ENCODE data around the gene TRMT5. TPM values are rescaled to one million over a fixed set of nuclear protein-coding genes. Genes with fewer than 3 reads are reported as not detected.

Gene TRMT5
- total and polyA plus RNA-seq, 9 of the 15 experiments (the other 6 are each of a cell fraction or from before 2014, with no cell fraction given), result 8.4 to 20.0 (median 15.1) TPM

DNA sequence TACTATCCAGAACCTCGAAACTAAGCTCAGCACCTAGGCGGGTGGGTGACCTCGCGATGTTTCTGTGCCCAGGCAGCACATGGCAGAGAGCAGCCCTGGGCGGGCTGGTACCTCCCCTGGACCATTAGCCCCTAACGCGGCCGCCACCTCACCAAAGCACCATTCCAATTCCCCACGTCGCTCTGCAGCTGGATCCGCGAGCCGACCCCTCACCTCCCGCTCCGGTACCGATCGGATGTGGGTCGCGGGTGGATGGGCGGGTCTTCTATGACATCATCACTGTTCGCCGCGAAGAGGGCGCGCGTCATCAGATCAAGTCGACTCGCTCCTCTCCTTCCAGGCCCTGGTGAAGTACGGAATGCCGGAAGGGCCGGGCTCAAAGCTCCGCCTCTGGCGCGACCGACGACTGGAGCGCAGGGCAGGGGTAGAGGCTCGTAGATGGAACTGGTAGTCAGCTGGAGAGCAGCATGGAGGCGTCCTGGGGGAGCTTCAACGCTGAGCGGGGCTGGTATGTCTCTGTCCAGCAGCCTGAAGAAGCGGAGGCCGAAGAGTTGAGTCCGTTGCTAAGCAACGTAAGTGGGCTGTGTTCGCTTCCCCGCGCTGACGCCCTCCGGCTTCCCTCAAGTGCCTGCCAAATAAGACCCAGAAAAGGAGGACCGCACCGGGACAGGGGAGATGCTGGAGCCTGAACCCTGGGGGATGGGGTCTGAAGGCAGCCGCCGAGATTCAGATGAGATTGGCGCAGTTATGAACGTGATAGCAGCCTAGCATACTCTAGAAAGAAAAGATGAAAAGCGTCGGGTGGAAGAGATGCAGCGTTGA lies at the start of gene TRMT5, which contains the start of gene SLC38A6 (continued):
- TF ChIP-seq POLR2AphosphoS5 (IDR thresholded peaks at IDR 0.05; ENCODE audit: control insufficient read depth, insufficient read depth, low read depth, low read length), result peak; percentile 54; the same call in 1 of the 2 replicates
- TF ChIP-seq SMARCB1 (IDR thresholded peaks at IDR 0.05; ENCODE audit: insufficient read length, low read depth), result no peak
- TF ChIP-seq C11orf30 (IDR thresholded peaks at IDR 0.05; ENCODE audit: low read depth), result peak; percentile 88
- TF ChIP-seq SRSF9 (IDR thresholded peaks at IDR 0.05; ENCODE audit: borderline replicate concordance, low read depth, low read length), result no peak
- peak; percentile 75 for TF ChIP-seq SIN3B (IDR thresholded peaks at IDR 0.05; ENCODE audit: low read depth)
- peak; percentile 54; the same call in 1 of the 2 replicates for TF ChIP-seq TAF7 (tag; IDR thresholded peaks at IDR 0.05)
- no peak for TF ChIP-seq ZNF644 (tag; IDR thresholded peaks at IDR 0.05; ENCODE audit: low read depth)
- 0 out of 2 replicates have a peak, but pooled peaks have one; percentile 31 for TF ChIP-seq PML (IDR thresholded peaks at IDR 0.05; ENCODE audit: low read length)
- TF ChIP-seq CC2D1A (IDR thresholded peaks at IDR 0.05), result peak; percentile 72
- TF ChIP-seq, protein P1, sequence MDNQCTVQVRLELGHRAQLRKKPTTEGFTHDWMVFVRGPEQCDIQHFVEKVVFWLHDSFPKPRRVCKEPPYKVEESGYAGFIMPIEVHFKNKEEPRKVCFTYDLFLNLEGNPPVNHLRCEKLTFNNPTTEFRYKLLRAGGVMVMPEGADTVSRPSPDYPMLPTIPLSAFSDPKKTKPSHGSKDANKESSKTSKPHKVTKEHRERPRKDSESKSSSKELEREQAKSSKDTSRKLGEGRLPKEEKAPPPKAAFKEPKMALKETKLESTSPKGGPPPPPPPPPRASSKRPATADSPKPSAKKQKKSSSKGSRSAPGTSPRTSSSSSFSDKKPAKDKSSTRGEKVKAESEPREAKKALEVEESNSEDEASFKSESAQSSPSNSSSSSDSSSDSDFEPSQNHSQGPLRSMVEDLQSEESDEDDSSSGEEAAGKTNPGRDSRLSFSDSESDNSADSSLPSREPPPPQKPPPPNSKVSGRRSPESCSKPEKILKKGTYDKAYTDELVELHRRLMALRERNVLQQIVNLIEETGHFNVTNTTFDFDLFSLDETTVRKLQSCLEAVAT (IDR thresholded peaks at IDR 0.05), result peak in 1 of 2 experiments; percentile 55; a peak in 1 of 4 replicates
- TF ChIP-seq, protein P2, sequence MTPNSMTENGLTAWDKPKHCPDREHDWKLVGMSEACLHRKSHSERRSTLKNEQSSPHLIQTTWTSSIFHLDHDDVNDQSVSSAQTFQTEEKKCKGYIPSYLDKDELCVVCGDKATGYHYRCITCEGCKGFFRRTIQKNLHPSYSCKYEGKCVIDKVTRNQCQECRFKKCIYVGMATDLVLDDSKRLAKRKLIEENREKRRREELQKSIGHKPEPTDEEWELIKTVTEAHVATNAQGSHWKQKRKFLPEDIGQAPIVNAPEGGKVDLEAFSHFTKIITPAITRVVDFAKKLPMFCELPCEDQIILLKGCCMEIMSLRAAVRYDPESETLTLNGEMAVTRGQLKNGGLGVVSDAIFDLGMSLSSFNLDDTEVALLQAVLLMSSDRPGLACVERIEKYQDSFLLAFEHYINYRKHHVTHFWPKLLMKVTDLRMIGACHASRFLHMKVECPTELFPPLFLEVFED (CRISPR knock-in tag; conservative IDR thresholded peaks at IDR 0.05), result 0 out of 2 replicates have a peak, but pooled peaks have one; percentile 14
- peak in 1 of 2 experiments; percentile 57; a peak in 1 of 3 replicates for TF ChIP-seq CBX3 (IDR thresholded peaks at IDR 0.05; ENCODE audit: borderline replicate concordance in 1 of 2, low read length in 2 of 2)
- TF ChIP-seq, protein P3, sequence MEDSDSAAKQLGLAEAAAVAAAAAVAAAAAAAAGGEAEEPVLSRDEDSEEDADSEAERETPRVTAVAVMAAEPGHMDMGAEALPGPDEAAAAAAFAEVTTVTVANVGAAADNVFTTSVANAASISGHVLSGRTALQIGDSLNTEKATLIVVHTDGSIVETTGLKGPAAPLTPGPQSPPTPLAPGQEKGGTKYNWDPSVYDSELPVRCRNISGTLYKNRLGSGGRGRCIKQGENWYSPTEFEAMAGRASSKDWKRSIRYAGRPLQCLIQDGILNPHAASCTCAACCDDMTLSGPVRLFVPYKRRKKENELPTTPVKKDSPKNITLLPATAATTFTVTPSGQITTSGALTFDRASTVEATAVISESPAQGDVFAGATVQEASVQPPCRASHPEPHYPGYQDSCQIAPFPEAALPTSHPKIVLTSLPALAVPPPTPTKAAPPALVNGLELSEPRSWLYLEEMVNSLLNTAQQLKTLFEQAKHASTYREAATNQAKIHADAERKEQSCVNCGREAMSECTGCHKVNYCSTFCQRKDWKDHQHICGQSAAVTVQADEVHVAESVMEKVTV (CRISPR knock-in tag; IDR thresholded peaks at IDR 0.05), result no peak
- no peak for TF ChIP-seq HDGF (IDR thresholded peaks at IDR 0.05)
- peak; percentile 95 for TF ChIP-seq KAT7 (CRISPR knock-in tag; IDR thresholded peaks at IDR 0.05; ENCODE audit: borderline replicate concordance)
- TF ChIP-seq RFX1 (IDR thresholded peaks at IDR 0.05), result peak; percentile 98
- TF ChIP-seq NFIC (IDR thresholded peaks at IDR 0.05), result peak; percentile 26; the same call in 1 of the 2 replicates
- TF ChIP-seq, protein P4, sequence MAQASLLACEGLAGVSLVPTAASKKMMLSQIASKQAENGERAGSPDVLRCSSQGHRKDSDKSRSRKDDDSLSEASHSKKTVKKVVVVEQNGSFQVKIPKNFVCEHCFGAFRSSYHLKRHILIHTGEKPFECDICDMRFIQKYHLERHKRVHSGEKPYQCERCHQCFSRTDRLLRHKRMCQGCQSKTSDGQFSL (CRISPR knock-in tag; IDR thresholded peaks at IDR 0.05), result no peak
- TF ChIP-seq, protein P4 (tag; IDR thresholded peaks at IDR 0.05), result no peak
- TF ChIP-seq, protein P5, sequence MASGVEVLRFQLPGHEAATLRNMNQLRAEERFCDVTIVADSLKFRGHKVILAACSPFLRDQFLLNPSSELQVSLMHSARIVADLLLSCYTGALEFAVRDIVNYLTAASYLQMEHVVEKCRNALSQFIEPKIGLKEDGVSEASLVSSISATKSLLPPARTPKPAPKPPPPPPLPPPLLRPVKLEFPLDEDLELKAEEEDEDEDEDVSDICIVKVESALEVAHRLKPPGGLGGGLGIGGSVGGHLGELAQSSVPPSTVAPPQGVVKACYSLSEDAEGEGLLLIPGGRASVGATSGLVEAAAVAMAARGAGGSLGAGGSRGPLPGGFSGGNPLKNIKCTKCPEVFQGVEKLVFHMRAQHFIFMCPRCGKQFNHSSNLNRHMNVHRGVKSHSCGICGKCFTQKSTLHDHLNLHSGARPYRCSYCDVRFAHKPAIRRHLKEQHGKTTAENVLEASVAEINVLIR (CRISPR knock-in tag; IDR thresholded peaks at IDR 0.05), result peak; percentile 96
- TF ChIP-seq, protein P6, sequence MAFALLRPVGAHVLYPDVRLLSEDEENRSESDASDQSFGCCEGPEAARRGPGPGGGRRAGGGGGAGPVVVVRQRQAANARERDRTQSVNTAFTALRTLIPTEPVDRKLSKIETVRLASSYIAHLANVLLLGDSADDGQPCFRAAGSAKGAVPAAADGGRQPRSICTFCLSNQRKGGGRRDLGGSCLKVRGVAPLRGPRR (CRISPR knock-in tag; IDR thresholded peaks at IDR 0.05), result no peak
